Mesendoderm (in vitro differentiated cells): ENCODE measurements around the gene WDR76. TPM values are rescaled to one million over a fixed set of nuclear protein-coding genes. Genes with fewer than 3 reads are reported as not detected.

ENCODE experiments used
- small RNA-seq: library from polyadenylated mRNA; stranded (forward); fragments of <200 nt; extraction: miRNeasy Mini kit (QIAGEN cat#:217004); gene quantifications from one replicate; pipeline ENCODE3, GENCODE V24; 2013; ENCODE audit not compliant: insufficient read depth

Gene WDR76

Small RNA genes lying within 50 kb of the gene (small RNA-seq; reads per million reads assigned to genes)
- gene MIR1282, result not detected
- not detected for gene RF00019
